H1 (cell line): ENCODE data around the gene SV2B. TPM values are rescaled to one million over a fixed set of nuclear protein-coding genes. Genes with fewer than 3 reads are reported as not detected.

Experiments
- ATF3 ChIP-seq: IDR thresholded peaks from 2 replicates; pipeline ENCODE4 v1.6.1; 2011; ENCODE audit warnings: low read depth, mild to moderate bottlenecking, low read length; ENCODE audit not compliant: insufficient read depth
- HDAC2 ChIP-seq, 2 experiments: fragments of 300-600 bp in 1 of 2; sonication (generic) in 1 of 2; IDR thresholded peaks; 2 replicates each; pipeline ENCODE4 v1.6.1; 2011 to 2012; ENCODE audit warnings: low read depth in 2 of 2, low read length in 2 of 2, mild to moderate bottlenecking in 2 of 2, moderate library complexity in 2 of 2, borderline replicate concordance in 1 of 2, inconsistent platforms in 1 of 2
- JUND ChIP-seq: IDR thresholded peaks from 2 replicates; pipeline ENCODE4 v1.6.1; 2011; ENCODE audit warnings: mild to moderate bottlenecking, improper control_type of control experiment, low read length
- RBBP5 ChIP-seq: IDR thresholded peaks from 2 replicates; pipeline ENCODE4 v1.7.1; 2012; ENCODE audit warnings: low read depth, mild to moderate bottlenecking, inconsistent platforms, low read length, moderate library complexity, borderline replicate concordance
- SAP30 ChIP-seq: fragments of 300-600 bp; sonication (generic); IDR thresholded peaks from 2 replicates; pipeline ENCODE4 v1.7.1; 2012; ENCODE audit warnings: low read length, moderate library complexity, mild to moderate bottlenecking, inconsistent platforms; ENCODE audit not compliant: insufficient read depth, insufficient replicate concordance
- SIX5 ChIP-seq: IDR thresholded peaks from 2 replicates; pipeline ENCODE4 v1.6.1; 2011; ENCODE audit warnings: mild to moderate bottlenecking, low read depth, low read length
- SP1 ChIP-seq: IDR thresholded peaks from 2 replicates; pipeline ENCODE4 v1.6.1; 2011; ENCODE audit warnings: low read depth, low read length
- SP2 ChIP-seq: IDR thresholded peaks from 2 replicates; pipeline ENCODE4 v1.6.1; 2012; ENCODE audit warnings: mild to moderate bottlenecking, low read length, inconsistent platforms
- TBP ChIP-seq: IDR thresholded peaks from 2 replicates; pipeline ENCODE4 v1.6.1; 2011; ENCODE audit warnings: low read depth, low read length, improper control_type of control experiment
- YY1 ChIP-seq: IDR thresholded peaks from 2 replicates; pipeline ENCODE4 v1.6.1; 2011; ENCODE audit warnings: low read depth, mild to moderate bottlenecking, low read length
- polyA plus RNA-seq, 7 experiments: library from polyadenylated mRNA; depleted of rRNA in 3 of 7; stranded (reverse) in 5 of 7; unstranded in 2 of 7; fragments of >200 nt in 5 of 7; fragments of 200-250 nt in 2 of 7; gene quantifications; 1 replicate in 5 of 7; 2 replicates in 1 of 7; 4 replicates in 1 of 7; pipeline versions ENCODE4 v1.2.1 to v1.2.3, GENCODE V29; 2011 to 2013; ENCODE audit warnings: missing spikeins in 2 of 7, mixed read lengths in 2 of 7
- total RNA-seq: library from RNA; stranded (reverse); fragmentation: NEBNext Ultra II Directional; extraction: Animal tissue kit (Norgen Biotek cat#: 25700); gene quantifications from 2 replicates; pipeline ENCODE4 v1.2.1, GENCODE V29; 2021
- TF ChIP-seq, protein P1 (sequence below): fragments of 300-600 bp; sonication (generic); IDR thresholded peaks from 2 replicates; pipeline ENCODE4 v1.7.1; 2012; ENCODE audit warnings: low read length, moderate library complexity, mild to moderate bottlenecking, inconsistent platforms; ENCODE audit not compliant: insufficient replicate concordance

The SV2B gene
- total and polyA plus RNA-seq, 2 of the 8 experiments (the other 6 are each of a cell fraction or from before 2014, with no cell fraction given) = 0.09 to 0.20 TPM

DNA sequence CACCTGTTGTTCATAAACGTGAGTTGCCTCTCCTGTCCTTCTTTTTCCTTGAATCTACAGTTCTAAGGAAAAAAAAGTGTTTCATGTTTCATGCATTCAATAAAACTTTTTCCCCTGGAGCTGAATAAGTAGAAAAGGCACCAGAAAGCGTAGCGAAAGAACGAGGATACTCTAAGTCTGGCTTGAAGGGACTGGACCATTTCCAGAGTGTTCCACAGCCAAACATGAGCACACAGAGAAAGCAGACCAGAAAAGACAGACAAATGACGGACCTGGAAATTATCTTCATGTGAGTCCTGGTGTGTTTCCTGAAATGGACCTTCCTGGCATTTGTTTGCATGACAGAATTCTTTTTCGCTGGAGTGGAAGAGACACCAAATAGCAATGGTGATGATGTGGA is 204.7 kb downstream of the SV2B start (continued):
- TF ChIP-seq, protein P1, sequence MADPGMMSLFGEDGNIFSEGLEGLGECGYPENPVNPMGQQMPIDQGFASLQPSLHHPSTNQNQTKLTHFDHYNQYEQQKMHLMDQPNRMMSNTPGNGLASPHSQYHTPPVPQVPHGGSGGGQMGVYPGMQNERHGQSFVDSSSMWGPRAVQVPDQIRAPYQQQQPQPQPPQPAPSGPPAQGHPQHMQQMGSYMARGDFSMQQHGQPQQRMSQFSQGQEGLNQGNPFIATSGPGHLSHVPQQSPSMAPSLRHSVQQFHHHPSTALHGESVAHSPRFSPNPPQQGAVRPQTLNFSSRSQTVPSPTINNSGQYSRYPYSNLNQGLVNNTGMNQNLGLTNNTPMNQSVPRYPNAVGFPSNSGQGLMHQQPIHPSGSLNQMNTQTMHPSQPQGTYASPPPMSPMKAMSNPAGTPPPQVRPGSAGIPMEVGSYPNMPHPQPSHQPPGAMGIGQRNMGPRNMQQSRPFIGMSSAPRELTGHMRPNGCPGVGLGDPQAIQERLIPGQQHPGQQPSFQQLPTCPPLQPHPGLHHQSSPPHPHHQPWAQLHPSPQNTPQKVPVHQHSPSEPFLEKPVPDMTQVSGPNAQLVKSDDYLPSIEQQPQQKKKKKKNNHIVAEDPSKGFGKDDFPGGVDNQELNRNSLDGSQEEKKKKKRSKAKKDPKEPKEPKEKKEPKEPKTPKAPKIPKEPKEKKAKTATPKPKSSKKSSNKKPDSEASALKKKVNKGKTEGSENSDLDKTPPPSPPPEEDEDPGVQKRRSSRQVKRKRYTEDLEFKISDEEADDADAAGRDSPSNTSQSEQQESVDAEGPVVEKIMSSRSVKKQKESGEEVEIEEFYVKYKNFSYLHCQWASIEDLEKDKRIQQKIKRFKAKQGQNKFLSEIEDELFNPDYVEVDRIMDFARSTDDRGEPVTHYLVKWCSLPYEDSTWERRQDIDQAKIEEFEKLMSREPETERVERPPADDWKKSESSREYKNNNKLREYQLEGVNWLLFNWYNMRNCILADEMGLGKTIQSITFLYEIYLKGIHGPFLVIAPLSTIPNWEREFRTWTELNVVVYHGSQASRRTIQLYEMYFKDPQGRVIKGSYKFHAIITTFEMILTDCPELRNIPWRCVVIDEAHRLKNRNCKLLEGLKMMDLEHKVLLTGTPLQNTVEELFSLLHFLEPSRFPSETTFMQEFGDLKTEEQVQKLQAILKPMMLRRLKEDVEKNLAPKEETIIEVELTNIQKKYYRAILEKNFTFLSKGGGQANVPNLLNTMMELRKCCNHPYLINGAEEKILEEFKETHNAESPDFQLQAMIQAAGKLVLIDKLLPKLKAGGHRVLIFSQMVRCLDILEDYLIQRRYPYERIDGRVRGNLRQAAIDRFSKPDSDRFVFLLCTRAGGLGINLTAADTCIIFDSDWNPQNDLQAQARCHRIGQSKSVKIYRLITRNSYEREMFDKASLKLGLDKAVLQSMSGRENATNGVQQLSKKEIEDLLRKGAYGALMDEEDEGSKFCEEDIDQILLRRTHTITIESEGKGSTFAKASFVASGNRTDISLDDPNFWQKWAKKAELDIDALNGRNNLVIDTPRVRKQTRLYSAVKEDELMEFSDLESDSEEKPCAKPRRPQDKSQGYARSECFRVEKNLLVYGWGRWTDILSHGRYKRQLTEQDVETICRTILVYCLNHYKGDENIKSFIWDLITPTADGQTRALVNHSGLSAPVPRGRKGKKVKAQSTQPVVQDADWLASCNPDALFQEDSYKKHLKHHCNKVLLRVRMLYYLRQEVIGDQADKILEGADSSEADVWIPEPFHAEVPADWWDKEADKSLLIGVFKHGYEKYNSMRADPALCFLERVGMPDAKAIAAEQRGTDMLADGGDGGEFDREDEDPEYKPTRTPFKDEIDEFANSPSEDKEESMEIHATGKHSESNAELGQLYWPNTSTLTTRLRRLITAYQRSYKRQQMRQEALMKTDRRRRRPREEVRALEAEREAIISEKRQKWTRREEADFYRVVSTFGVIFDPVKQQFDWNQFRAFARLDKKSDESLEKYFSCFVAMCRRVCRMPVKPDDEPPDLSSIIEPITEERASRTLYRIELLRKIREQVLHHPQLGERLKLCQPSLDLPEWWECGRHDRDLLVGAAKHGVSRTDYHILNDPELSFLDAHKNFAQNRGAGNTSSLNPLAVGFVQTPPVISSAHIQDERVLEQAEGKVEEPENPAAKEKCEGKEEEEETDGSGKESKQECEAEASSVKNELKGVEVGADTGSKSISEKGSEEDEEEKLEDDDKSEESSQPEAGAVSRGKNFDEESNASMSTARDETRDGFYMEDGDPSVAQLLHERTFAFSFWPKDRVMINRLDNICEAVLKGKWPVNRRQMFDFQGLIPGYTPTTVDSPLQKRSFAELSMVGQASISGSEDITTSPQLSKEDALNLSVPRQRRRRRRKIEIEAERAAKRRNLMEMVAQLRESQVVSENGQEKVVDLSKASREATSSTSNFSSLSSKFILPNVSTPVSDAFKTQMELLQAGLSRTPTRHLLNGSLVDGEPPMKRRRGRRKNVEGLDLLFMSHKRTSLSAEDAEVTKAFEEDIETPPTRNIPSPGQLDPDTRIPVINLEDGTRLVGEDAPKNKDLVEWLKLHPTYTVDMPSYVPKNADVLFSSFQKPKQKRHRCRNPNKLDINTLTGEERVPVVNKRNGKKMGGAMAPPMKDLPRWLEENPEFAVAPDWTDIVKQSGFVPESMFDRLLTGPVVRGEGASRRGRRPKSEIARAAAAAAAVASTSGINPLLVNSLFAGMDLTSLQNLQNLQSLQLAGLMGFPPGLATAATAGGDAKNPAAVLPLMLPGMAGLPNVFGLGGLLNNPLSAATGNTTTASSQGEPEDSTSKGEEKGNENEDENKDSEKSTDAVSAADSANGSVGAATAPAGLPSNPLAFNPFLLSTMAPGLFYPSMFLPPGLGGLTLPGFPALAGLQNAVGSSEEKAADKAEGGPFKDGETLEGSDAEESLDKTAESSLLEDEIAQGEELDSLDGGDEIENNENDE = no peak
- TF ChIP-seq JUND (no peak), SP1 (no peak), SAP30 (no peak), HDAC2 (IDR thresholded peaks at IDR 0.05; ENCODE audit: borderline replicate concordance in 1 of 2, low read depth in 2 of 2, low read length in 2 of 2) (no peak), SIX5 (no peak), ATF3 (no peak), YY1 (no peak), SP2 (no peak), RBBP5 (no peak), TBP (no peak)
